K562 (cell line): ENCODE measurements around the gene FBP1.

Experiments
- FOXK1 ChIP-seq: sonication (generic); formaldehyde crosslinking; IDR thresholded peaks from 2 replicates; pipeline ENCODE4 v1.8.0; 2022; ENCODE audit warnings: missing genetic modification reagents, mild to moderate bottlenecking, borderline replicate concordance
- NFIC ChIP-seq: fragments of 450-650 bp; IDR thresholded peaks from 2 replicates; pipeline ENCODE4 v1.6.1; 2017; ENCODE audit warnings: mild to moderate bottlenecking, inconsistent platforms
- SP1 ChIP-seq: sonication (generic); formaldehyde crosslinking; IDR thresholded peaks from 2 replicates; pipeline ENCODE4 v1.8.1; 2022; ENCODE audit warnings: mild to moderate bottlenecking, missing genetic modification reagents
- ZNF444 ChIP-seq: fragments of 250-450 bp; sonication (Bioruptor Pico); IDR thresholded peaks from 2 replicates; pipeline ENCODE4 v1.4.0; 2020; ENCODE audit warnings: mild to moderate bottlenecking, moderate library complexity
- TF ChIP-seq, protein P1 (sequence below): sonication (generic); formaldehyde crosslinking; IDR thresholded peaks from 2 replicates; pipeline ENCODE4 v1.8.0; 2022; ENCODE audit warnings: mild to moderate bottlenecking, missing genetic modification reagents
- TF ChIP-seq, protein P2 (sequence below): IDR thresholded peaks from 2 replicates; pipeline ENCODE4 v1.6.1; 2016; ENCODE audit warnings: missing genetic modification characterization, missing compliant biosample characterization
- TF ChIP-seq, protein P3 (sequence below): sonication (generic); formaldehyde crosslinking; IDR thresholded peaks from 2 replicates; pipeline ENCODE4 v1.4.0; 2020; ENCODE audit warnings: mild to moderate bottlenecking, missing genetic modification reagents

DNA sequence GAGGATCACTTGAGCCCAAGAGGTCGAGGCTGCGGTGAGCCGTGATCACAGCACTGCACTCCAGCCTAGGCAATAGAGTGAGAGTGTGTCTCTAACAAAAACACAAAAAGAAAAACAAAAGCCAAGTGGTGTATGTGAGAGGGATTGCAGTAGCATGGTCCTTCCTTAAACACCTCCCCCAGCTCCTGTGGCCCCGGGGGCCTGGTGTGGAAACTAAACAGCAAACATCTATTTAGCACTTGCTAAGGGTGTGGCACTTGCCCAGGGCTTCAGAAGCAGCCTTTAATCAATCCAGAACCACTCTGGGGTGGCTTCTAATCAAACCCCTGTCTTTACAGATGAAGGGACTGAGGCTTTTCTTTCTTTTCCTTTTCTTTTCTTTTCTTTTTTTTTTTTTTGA is 4.4 kb upstream of the FBP1 start:
- TF ChIP-seq FOXK1 (CRISPR knock-in tag) (no peak), ZNF444 (CRISPR knock-in tag) (no peak), NFIC (no peak), SP1 (no peak)
- TF ChIP-seq, protein P1, sequence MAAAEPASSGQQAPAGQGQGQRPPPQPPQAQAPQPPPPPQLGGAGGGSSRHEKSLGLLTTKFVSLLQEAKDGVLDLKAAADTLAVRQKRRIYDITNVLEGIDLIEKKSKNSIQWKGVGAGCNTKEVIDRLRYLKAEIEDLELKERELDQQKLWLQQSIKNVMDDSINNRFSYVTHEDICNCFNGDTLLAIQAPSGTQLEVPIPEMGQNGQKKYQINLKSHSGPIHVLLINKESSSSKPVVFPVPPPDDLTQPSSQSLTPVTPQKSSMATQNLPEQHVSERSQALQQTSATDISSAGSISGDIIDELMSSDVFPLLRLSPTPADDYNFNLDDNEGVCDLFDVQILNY (CRISPR knock-in tag), result no peak
- TF ChIP-seq, protein P2, sequence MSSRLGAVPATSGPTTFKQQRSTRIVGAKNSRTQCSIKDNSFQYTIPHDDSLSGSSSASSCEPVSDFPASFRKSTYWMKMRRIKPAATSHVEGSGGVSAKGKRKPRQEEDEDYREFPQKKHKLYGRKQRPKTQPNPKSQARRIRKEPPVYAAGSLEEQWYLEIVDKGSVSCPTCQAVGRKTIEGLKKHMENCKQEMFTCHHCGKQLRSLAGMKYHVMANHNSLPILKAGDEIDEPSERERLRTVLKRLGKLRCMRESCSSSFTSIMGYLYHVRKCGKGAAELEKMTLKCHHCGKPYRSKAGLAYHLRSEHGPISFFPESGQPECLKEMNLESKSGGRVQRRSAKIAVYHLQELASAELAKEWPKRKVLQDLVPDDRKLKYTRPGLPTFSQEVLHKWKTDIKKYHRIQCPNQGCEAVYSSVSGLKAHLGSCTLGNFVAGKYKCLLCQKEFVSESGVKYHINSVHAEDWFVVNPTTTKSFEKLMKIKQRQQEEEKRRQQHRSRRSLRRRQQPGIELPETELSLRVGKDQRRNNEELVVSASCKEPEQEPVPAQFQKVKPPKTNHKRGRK (tag), result no peak
- TF ChIP-seq, protein P3, sequence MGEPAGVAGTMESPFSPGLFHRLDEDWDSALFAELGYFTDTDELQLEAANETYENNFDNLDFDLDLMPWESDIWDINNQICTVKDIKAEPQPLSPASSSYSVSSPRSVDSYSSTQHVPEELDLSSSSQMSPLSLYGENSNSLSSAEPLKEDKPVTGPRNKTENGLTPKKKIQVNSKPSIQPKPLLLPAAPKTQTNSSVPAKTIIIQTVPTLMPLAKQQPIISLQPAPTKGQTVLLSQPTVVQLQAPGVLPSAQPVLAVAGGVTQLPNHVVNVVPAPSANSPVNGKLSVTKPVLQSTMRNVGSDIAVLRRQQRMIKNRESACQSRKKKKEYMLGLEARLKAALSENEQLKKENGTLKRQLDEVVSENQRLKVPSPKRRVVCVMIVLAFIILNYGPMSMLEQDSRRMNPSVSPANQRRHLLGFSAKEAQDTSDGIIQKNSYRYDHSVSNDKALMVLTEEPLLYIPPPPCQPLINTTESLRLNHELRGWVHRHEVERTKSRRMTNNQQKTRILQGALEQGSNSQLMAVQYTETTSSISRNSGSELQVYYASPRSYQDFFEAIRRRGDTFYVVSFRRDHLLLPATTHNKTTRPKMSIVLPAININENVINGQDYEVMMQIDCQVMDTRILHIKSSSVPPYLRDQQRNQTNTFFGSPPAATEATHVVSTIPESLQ (CRISPR knock-in tag), result no peak
